DND-41 (cell line): ENCODE data around the gene KLK1.

ENCODE experiments used
- ATAC-seq: fragments of 200-7000 bp; cut with Tn5 transposase; 3 replicates; pipeline ENCODE4 v1.9.1; 2021; ENCODE audit warnings: low read depth; ENCODE audit not compliant: insufficient read depth
- DNase-seq: peaks from one replicate; pipeline ENCODE4 v3.0.0-alpha.2; 2020
- H2AFZ ChIP-seq: 2 replicates; pipeline ENCODE4 v1.6.0; 2012; ENCODE audit warnings: low read depth, low read length
- H3K27ac ChIP-seq: 2 replicates; pipeline ENCODE4 v1.5.1; 2012; ENCODE audit warnings: low read length, inconsistent platforms
- H3K27me3 ChIP-seq: fragments of 200-600 bp; sonication (generic); 2 replicates; pipeline ENCODE4 v1.6.0; 2012; ENCODE audit warnings: low read length, mild to moderate bottlenecking, inconsistent platforms; ENCODE audit not compliant: insufficient read depth, poor library complexity
- H3K36me3 ChIP-seq: 2 replicates; pipeline ENCODE4 v1.5.1; 2012; ENCODE audit warnings: low read length, inconsistent platforms; ENCODE audit not compliant: insufficient read depth
- H3K4me1 ChIP-seq: 2 replicates; pipeline ENCODE4 v1.5.1; 2012; ENCODE audit warnings: mild to moderate bottlenecking, low read length; ENCODE audit not compliant: insufficient read depth
- H3K4me2 ChIP-seq: 2 replicates; pipeline ENCODE4 v1.6.0; 2012; ENCODE audit warnings: mild to moderate bottlenecking, moderate library complexity, low read length, inconsistent platforms; ENCODE audit not compliant: insufficient read depth
- H3K4me3 ChIP-seq, 2 experiments: fragments of 200-600 bp in 1 of 2; shearing (Covaris generic) in 1 of 2; 2 replicates each; pipeline ENCODE4 v1.5.1; 2012 to 2016; ENCODE audit warnings: inconsistent platforms in 2 of 2, low read length in 2 of 2, mild to moderate bottlenecking in 2 of 2, low read depth in 1 of 2, moderate library complexity in 1 of 2
- H3K79me2 ChIP-seq: 2 replicates; pipeline ENCODE4 v1.6.0; 2012; ENCODE audit warnings: low read length, inconsistent platforms; ENCODE audit not compliant: insufficient read depth
- H3K9ac ChIP-seq: 2 replicates; pipeline ENCODE4 v1.6.0; 2012; ENCODE audit warnings: low read depth, mild to moderate bottlenecking, inconsistent platforms, low read length, moderate library complexity
- H3K9me3 ChIP-seq: 2 replicates; pipeline ENCODE4 v1.5.1; 2012; ENCODE audit warnings: low read length, moderate library complexity, mild to moderate bottlenecking, inconsistent platforms; ENCODE audit not compliant: insufficient read depth, severe bottlenecking
- H4K20me1 ChIP-seq: 2 replicates; pipeline ENCODE4 v1.6.0; 2012; ENCODE audit warnings: low read length; ENCODE audit not compliant: insufficient read depth
- CTCF ChIP-seq: IDR thresholded peaks from 2 replicates; pipeline ENCODE4 v1.5.1; 2012; ENCODE audit warnings: borderline replicate concordance, low read length, moderate library complexity, mild to moderate bottlenecking; ENCODE audit not compliant: poor library complexity, severe bottlenecking; ENCODE audit errors: extremely low read depth
- EZH2 ChIP-seq: IDR thresholded peaks from 3 replicates; pipeline ENCODE4 v1.6.1; 2012; ENCODE audit warnings: borderline replicate concordance, low read depth, mild to moderate bottlenecking, moderate library complexity, low read length, inconsistent platforms; ENCODE audit not compliant: severe bottlenecking

KLK1 gene

GRCh38 chr19:50795664-50796073 lies 27.9 kb downstream of the KLK1 start:
- Histone ChIP-seq H3K4me3 (no peak overlapping the region), H2AFZ (no peak overlapping the region), H4K20me1 (peaks cover 83% of the 10 kb centered on the region), H3K27ac (no peak overlapping the region), H3K4me2 (no peak overlapping the region), H3K79me2 (peaks cover 33% of the 10 kb centered on the region), H3K9me3 (no peaks in the 10 kb centered on the region), H3K9ac (no peak overlapping the region), H3K36me3 (peaks cover 54% of the 10 kb centered on the region), H3K4me1 (peaks cover 6% of the 10 kb centered on the region; the same call in 1 of the 2 replicates), H3K27me3 (no peaks in the 10 kb centered on the region)
- DNase-seq (peak; percentile 37), ATAC-seq (peak; percentile 5; the same call in 2 of the 3 replicates)
- TF ChIP-seq EZH2 (no peak), CTCF (no peak)

GRCh38 chr19:50794876-50795663 lies 28.5 kb downstream of the KLK1 start:
- Histone ChIP-seq H3K4me3 (no peak overlapping the region), H3K9me3 (no peaks in the 10 kb centered on the region), H2AFZ (no peak overlapping the region), H3K79me2 (peaks cover 28% of the 10 kb centered on the region), H3K27ac (0 out of 2 replicates have a peak overlapping the region, but pooled peaks have one; percentile 1), H3K36me3 (peaks cover 50% of the 10 kb centered on the region), H3K4me2 (no peak overlapping the region), H3K9ac (no peak overlapping the region), H4K20me1 (peaks cover 79% of the 10 kb centered on the region), H3K27me3 (no peaks in the 10 kb centered on the region), H3K4me1 (peaks cover 6% of the 10 kb centered on the region; the same call in 1 of the 2 replicates)
- peak; percentile 52 for ATAC-seq
- peak; percentile 44 for TF ChIP-seq CTCF
- TF ChIP-seq EZH2 = no peak
- peak; percentile 63 for DNase-seq

GRCh38 chr19:50794074-50794875 lies 29.3 kb downstream of the KLK1 start:
- Histone ChIP-seq H3K27ac (no peak overlapping the region), H3K27me3 (no peaks in the 10 kb centered on the region), H3K4me2 (no peak overlapping the region), H3K4me3 (no peak overlapping the region), H4K20me1 (peaks cover 76% of the 10 kb centered on the region), H3K9me3 (no peaks in the 10 kb centered on the region), H3K9ac (no peak overlapping the region), H3K36me3 (peaks cover 42% of the 10 kb centered on the region), H3K79me2 (peaks cover 20% of the 10 kb centered on the region), H3K4me1 (no peaks in the 10 kb centered on the region), H2AFZ (no peak overlapping the region)
- DNase-seq (peak; percentile 51), ATAC-seq (peak; percentile 16)
- no peak for TF ChIP-seq EZH2
- peak; percentile 12 for TF ChIP-seq CTCF
